Measurements from ENCODE around the gene RER1.

Gene RER1

GRCh38 chr1:2445823-2446215, 54.2 kb downstream of the RER1 start:
- peak overlapping the region; percentile 7; the same call in 1 of the 2 replicates for H3K4me3 ChIP-seq (ENCODE audit: low read depth, low read length)
- TF ChIP-seq, protein P1, sequence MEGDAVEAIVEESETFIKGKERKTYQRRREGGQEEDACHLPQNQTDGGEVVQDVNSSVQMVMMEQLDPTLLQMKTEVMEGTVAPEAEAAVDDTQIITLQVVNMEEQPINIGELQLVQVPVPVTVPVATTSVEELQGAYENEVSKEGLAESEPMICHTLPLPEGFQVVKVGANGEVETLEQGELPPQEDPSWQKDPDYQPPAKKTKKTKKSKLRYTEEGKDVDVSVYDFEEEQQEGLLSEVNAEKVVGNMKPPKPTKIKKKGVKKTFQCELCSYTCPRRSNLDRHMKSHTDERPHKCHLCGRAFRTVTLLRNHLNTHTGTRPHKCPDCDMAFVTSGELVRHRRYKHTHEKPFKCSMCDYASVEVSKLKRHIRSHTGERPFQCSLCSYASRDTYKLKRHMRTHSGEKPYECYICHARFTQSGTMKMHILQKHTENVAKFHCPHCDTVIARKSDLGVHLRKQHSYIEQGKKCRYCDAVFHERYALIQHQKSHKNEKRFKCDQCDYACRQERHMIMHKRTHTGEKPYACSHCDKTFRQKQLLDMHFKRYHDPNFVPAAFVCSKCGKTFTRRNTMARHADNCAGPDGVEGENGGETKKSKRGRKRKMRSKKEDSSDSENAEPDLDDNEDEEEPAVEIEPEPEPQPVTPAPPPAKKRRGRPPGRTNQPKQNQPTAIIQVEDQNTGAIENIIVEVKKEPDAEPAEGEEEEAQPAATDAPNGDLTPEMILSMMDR (IDR thresholded peaks at IDR 0.05; ENCODE audit: low read depth, low read length): no peak
- peaks cover 13% of the 10 kb centered on the region for H3K27me3 ChIP-seq (ENCODE audit: insufficient read depth, low read depth, severe bottlenecking)
- no peaks in the 10 kb centered on the region for H3K9me3 ChIP-seq (ENCODE audit: severe bottlenecking)
- no peaks in the 10 kb centered on the region for H3K36me3 ChIP-seq
- H3K27ac ChIP-seq: peak overlapping the region; percentile 63
- no peak for DNase-seq

- TF ChIP-seq, protein P1 (IDR thresholded peaks at IDR 0.05; ENCODE audit: low read depth, low read length): no peak
- H3K9me3 ChIP-seq (ENCODE audit: severe bottlenecking): no peaks in the 10 kb centered on the region
- H3K4me3 ChIP-seq (ENCODE audit: low read depth, low read length): peak overlapping the region; percentile 32
- peak; percentile 83 for DNase-seq
- H3K36me3 ChIP-seq: no peaks in the 10 kb centered on the region
- H3K27me3 ChIP-seq (ENCODE audit: insufficient read depth, low read depth, severe bottlenecking): peaks cover 13% of the 10 kb centered on the region
- peak overlapping the region; percentile 63 for H3K27ac ChIP-seq
Measured at GRCh38 chr1:2446394-2446793, 54.8 kb downstream of the RER1 start.

- peak overlapping the region; percentile 63 for H3K27ac ChIP-seq
- H3K36me3 ChIP-seq: no peaks in the 10 kb centered on the region
- no peak for DNase-seq
- TF ChIP-seq, protein P1 (IDR thresholded peaks at IDR 0.05; ENCODE audit: low read depth, low read length): no peak
- H3K27me3 ChIP-seq (ENCODE audit: insufficient read depth, low read depth, severe bottlenecking): peaks cover 13% of the 10 kb centered on the region
- peak overlapping the region; percentile 32; the same call in 1 of the 2 replicates for H3K4me3 ChIP-seq (ENCODE audit: low read depth, low read length)
- H3K9me3 ChIP-seq (ENCODE audit: severe bottlenecking): no peaks in the 10 kb centered on the region
Measured at GRCh38 chr1:2446861-2447260, 55.2 kb downstream of the RER1 start.

- Histone ChIP-seq H3K4me3 (ENCODE audit: low read depth, low read length) (no peak overlapping the region), H3K9me3 (ENCODE audit: severe bottlenecking) (no peaks in the 10 kb centered on the region), H3K27ac (peak overlapping the region; percentile 31; the same call in 1 of the 2 replicates), H3K36me3 (no peaks in the 10 kb centered on the region), H3K27me3 (ENCODE audit: insufficient read depth, low read depth, severe bottlenecking) (peaks cover 13% of the 10 kb centered on the region)
- TF ChIP-seq, protein P1 (IDR thresholded peaks at IDR 0.05; ENCODE audit: low read depth, low read length): no peak
- DNase-seq: no peak
Measured at GRCh38 chr1:2447276-2448097, 55.8 kb downstream of the RER1 start.

DNA sequence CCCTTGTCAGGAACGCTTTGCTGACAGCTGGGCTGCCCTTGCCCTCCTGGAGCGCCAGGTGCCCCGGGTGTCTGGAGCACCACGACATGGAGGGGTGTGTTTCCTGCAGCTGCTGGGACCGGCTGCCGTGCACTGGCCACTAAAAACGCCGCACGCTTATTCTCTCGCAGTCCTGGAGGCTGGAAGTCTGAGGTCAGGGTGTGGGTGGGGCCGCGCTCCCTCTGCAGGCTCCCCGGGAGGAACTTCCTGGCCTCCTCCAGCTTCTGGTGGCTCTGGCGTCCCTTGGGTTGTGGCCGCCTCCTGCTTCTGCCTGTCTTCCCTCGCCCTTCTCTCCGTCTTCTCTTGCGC, 56.4 kb downstream of the RER1 start:
- Histone ChIP-seq H3K36me3 (no peaks in the 10 kb centered on the region), H3K9me3 (ENCODE audit: severe bottlenecking) (no peaks in the 10 kb centered on the region), H3K27me3 (ENCODE audit: insufficient read depth, low read depth, severe bottlenecking) (peaks cover 9% of the 10 kb centered on the region), H3K4me3 (ENCODE audit: low read depth, low read length) (no peak overlapping the region), H3K27ac (peak overlapping the region; percentile 31; the same call in 1 of the 2 replicates)
- DNase-seq: no peak
- TF ChIP-seq, protein P1 (IDR thresholded peaks at IDR 0.05; ENCODE audit: low read depth, low read length): no peak

All from WERI-Rb-1 (cell line).